CD4-positive, CD25-positive, alpha-beta regulatory T cell (primary cell): ENCODE results near the gene RETREG1. TPM values are rescaled to one million over a fixed set of nuclear protein-coding genes. Genes with fewer than 3 reads are reported as not detected.
A peak's percentile ranks its signal among the peaks of the same experiment; 100 is the strongest.
"Not testable (repeated sequence)": the region's sequence is repeated elsewhere in the genome, so short reads cannot be mapped to it uniquely, and the experiment has no call there.

Experiments used
- ATAC-seq, 2 donors: fragments of 150-1000 bp; cut with Tn5 transposase; one replicate each; pipeline ENCODE4 v1.10.0; 2021; ENCODE audit warnings: low read depth in 2 of 2, moderate number of reproducible peaks in 2 of 2, moderate library complexity in 1 of 2
- DNase-seq, 3 donors: peaks; one replicate each; pipeline versions ENCODE4 v3.0.0 to v3.0.0-alpha.2; 2012 to 2022; ENCODE audit warnings: mixed read lengths in 1 of 3
- H3K27ac ChIP-seq: one replicate; pipeline ENCODE4 v1.7.0; 2013; ENCODE audit warnings: mild to moderate bottlenecking, low read length; ENCODE audit not compliant: insufficient read depth, poor library complexity, severe bottlenecking
- H3K27me3 ChIP-seq: one replicate; pipeline ENCODE4 v1.7.0; 2013; ENCODE audit warnings: low read length; ENCODE audit not compliant: control insufficient read depth, insufficient read depth
- H3K36me3 ChIP-seq: one replicate; pipeline ENCODE4 v1.7.0; 2013; ENCODE audit warnings: mild to moderate bottlenecking, low read length, moderate library complexity; ENCODE audit not compliant: control insufficient read depth, insufficient read depth
- H3K4me1 ChIP-seq: 2 replicates; pipeline ENCODE4 v1.7.0; 2013; ENCODE audit warnings: mild to moderate bottlenecking, low read length; ENCODE audit not compliant: insufficient read depth, control insufficient read depth, poor library complexity, severe bottlenecking
- H3K4me3 ChIP-seq: one replicate; pipeline ENCODE4 v1.7.0; 2013; ENCODE audit warnings: low read depth, mild to moderate bottlenecking, low read length, moderate library complexity
- H3K9me3 ChIP-seq, 2 experiments: 1 replicate in 1 of 2; 2 replicates in 1 of 2; pipeline ENCODE4 v1.7.0; 2013; ENCODE audit warnings: low read length in 2 of 2, mild to moderate bottlenecking in 1 of 2, moderate library complexity in 1 of 2; ENCODE audit not compliant: control insufficient read depth in 2 of 2
- H3K27ac Mint-ChIP-seq, 3 donors: one replicate each; pipeline ENCODE4 v1.8.0; 2020 to 2022; ENCODE audit warnings: mild to moderate bottlenecking in 3 of 3, mixed read lengths in 3 of 3, moderate library complexity in 2 of 3
- H3K27me3 Mint-ChIP-seq: one replicate; pipeline ENCODE4 v1.8.0; 2022; ENCODE audit warnings: mild to moderate bottlenecking, mixed read lengths
- H3K36me3 Mint-ChIP-seq: one replicate; pipeline ENCODE4 v1.8.0; 2020; ENCODE audit warnings: mixed read lengths
- H3K4me1 Mint-ChIP-seq, 4 donors: one replicate each; pipeline ENCODE4 v1.8.0; 2020 to 2022; ENCODE audit warnings: mixed read lengths in 4 of 4, mild to moderate bottlenecking in 1 of 4
- H3K4me3 Mint-ChIP-seq, 4 donors: one replicate each; pipeline ENCODE4 v1.8.0; 2020 to 2022; ENCODE audit warnings: mild to moderate bottlenecking in 4 of 4, mixed read lengths in 4 of 4, moderate library complexity in 3 of 4
- H3K9me3 Mint-ChIP-seq, 7 donors: one replicate each; pipeline ENCODE4 v1.8.0; 2020 to 2022; ENCODE audit warnings: mixed read lengths in 7 of 7, mild to moderate bottlenecking in 3 of 7, moderate library complexity in 2 of 7
- polyA plus RNA-seq, 4 donors: library from polyadenylated mRNA; unstranded; fragments of 300-500 nt; fragmentation: Illumina TruSeq; gene quantifications; one replicate each; pipeline ENCODE4 v1.2.3, GENCODE V29; 2021
- total RNA-seq: library from RNA; stranded (reverse); gene quantifications from one replicate; pipeline ENCODE4 v1.2.3, GENCODE V29; 2022

RETREG1 gene
- total and polyA plus RNA-seq, 5 donors from 2014 or later = 31.0 to 123 (median 64.3) TPM

DNA sequence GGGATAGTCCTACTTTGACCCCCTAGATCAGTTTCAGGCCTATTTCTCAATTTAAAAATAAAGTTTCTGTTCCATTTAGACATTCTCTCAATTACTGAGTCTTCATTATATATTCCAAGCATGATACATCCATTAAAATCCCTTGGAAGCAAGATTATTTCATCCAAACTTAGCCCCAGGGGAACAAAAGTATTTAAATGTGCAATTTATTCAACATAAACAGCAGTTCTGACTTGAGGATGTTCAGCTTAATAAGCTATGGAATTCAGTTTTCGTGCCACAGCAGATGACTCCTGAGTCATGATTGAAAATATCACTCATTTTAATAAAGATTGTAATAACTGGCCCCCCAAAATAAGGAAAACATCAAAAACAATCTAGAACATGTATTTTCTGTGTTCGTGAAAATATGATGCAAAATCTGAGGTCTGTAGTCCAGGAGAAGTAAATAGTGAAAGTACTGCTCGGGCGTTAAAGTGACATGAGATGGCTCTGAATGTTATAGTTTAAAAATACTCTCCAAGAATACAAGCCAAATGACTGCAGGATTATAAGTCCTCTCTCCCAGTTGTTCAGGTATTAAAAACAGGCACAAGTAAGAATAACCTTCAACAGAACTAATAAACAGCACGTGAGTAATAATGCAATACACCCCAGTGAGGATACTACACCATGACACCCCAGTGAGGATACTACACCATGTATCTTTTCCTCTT is 67.1 kb downstream of the RETREG1 start:
- no peaks in the 10 kb centered on the region for H3K36me3 ChIP-seq
- Mint-ChIP-seq H3K4me3 (no peak overlapping the region), H3K36me3 (peaks cover 20% of the 10 kb centered on the region), H3K27me3 (no peaks in the 10 kb centered on the region), H3K4me1 (peaks cover 27 to 63% (median 43%) of the 10 kb centered on the region in 4 donors), H3K27ac (peak overlapping the region in 1 of 3 donors; percentile 6), H3K9me3 (no peaks in the 10 kb centered on the region)
- no peak overlapping the region for H3K4me3 ChIP-seq
- H3K9me3 ChIP-seq = no peaks in the 10 kb centered on the region
- no peak overlapping the region for H3K27ac ChIP-seq
- no peak for ATAC-seq
- DNase-seq = no peak
- no peaks in the 10 kb centered on the region for H3K27me3 ChIP-seq
- H3K4me1 ChIP-seq = no peaks in the 10 kb centered on the region

GRCh38 chr5:16548812-16549211 is 68.0 kb downstream of the RETREG1 start:
- H3K4me3 Mint-ChIP-seq = no peak overlapping the region
- H3K36me3 ChIP-seq = no peaks in the 10 kb centered on the region
- ATAC-seq = no peak
- no peak overlapping the region for H3K27ac ChIP-seq
- no peaks in the 10 kb centered on the region for H3K9me3 ChIP-seq
- no peak for DNase-seq
- no peaks in the 10 kb centered on the region for H3K4me1 ChIP-seq
- no peaks in the 10 kb centered on the region for H3K27me3 Mint-ChIP-seq
- H3K27me3 ChIP-seq = no peaks in the 10 kb centered on the region
- H3K9me3 Mint-ChIP-seq = no peaks in the 10 kb centered on the region
- no peak overlapping the region for H3K4me3 ChIP-seq
- peaks cover 26 to 68% (median 44%) of the 10 kb centered on the region in 4 donors for H3K4me1 Mint-ChIP-seq
- H3K27ac Mint-ChIP-seq = peak overlapping the region in 1 of 3 donors; percentile 65
- H3K36me3 Mint-ChIP-seq = peaks cover 23% of the 10 kb centered on the region

GRCh38 chr5:16548115-16548514 is 68.7 kb downstream of the RETREG1 start:
- Histone ChIP-seq H3K9me3 (no peaks in the 10 kb centered on the region), H3K27ac (no peak overlapping the region), H3K4me3 (no peak overlapping the region), H3K36me3 (no peaks in the 10 kb centered on the region), H3K27me3 (no peaks in the 10 kb centered on the region), H3K4me1 (no peaks in the 10 kb centered on the region)
- Mint-ChIP-seq H3K36me3 (peaks cover 23% of the 10 kb centered on the region), H3K4me1 (peaks cover 27 to 75% (median 46%) of the 10 kb centered on the region in 4 donors), H3K27me3 (no peaks in the 10 kb centered on the region), H3K27ac (peak overlapping the region in 1 of 3 donors; percentile 65), H3K4me3 (no peak overlapping the region), H3K9me3 (no peaks in the 10 kb centered on the region)
- DNase-seq (no peak), ATAC-seq (no peak)

DNA sequence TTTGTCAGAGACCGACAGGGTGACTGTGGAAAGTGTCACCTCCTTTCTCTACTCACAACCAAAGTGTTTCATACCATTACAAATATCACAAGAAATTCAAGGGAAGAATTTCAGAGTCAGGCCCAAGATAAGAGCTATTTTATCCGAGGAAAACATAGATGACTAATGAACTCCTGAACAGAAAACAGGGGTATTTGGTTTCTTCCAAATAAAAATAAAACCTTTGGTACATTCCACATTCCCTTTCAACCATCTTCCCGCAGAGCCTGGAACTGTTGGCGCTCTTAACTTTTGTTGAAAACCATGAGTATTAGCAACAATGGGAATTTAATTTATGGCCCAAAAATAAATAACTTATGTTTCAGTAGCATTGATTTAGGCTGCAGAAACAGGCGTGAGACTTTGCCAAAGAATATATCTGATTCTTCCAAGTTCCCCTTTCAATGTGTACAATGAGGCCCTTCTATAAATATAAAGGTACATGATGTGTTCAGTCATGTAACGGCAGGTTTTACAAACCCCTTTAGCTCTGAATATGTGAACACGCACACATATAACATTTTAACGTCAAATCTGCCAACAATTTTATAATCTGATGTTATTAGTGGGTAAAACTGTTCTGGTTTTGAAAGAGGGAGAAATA is 69.5 kb downstream of the RETREG1 start:
- no peak for DNase-seq
- H3K9me3 Mint-ChIP-seq = no peaks in the 10 kb centered on the region

DNA sequence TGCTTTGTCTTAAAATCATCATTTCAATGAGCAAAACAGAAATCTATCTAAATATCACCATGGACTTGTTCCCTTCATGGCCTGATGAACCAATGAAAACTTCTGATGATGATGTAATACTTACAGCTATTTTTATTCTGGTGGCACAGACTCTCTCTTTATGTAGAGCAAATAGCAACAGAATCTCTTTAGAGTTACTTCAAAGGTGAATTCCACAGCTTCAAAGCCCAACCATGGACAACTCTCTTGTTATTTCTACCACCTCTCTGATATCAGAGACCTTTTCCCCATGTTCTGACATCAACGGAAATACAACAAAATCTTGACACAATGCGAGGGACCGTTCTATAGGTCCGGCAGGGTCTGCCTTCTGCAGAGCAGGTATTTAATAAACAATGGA is 70.1 kb downstream of the RETREG1 start:
- H3K4me1 ChIP-seq = no peaks in the 10 kb centered on the region
- H3K27ac ChIP-seq = no peak overlapping the region
- no peaks in the 10 kb centered on the region for H3K9me3 ChIP-seq
- no peaks in the 10 kb centered on the region for H3K9me3 Mint-ChIP-seq
- ATAC-seq (no peak), DNase-seq (no peak)
- peaks cover 31 to 76% (median 45%) of the 10 kb centered on the region in 4 donors for H3K4me1 Mint-ChIP-seq
- no peak overlapping the region for H3K4me3 Mint-ChIP-seq
- peaks cover 20% of the 10 kb centered on the region for H3K36me3 Mint-ChIP-seq
- H3K27ac Mint-ChIP-seq = peak overlapping the region in 2 of 3 donors; percentile 59 to 71
- no peaks in the 10 kb centered on the region for H3K36me3 ChIP-seq
- no peaks in the 10 kb centered on the region for H3K27me3 Mint-ChIP-seq
- no peak overlapping the region for H3K4me3 ChIP-seq
- H3K27me3 ChIP-seq = no peaks in the 10 kb centered on the region

More for the DNA sequence above, 69.5 kb downstream of the RETREG1 start:
- H3K27ac ChIP-seq = no peak overlapping the region
- peak overlapping the region in 2 of 3 donors; percentile 59 to 71 for H3K27ac Mint-ChIP-seq
- no peak overlapping the region for H3K4me3 Mint-ChIP-seq
- H3K27me3 ChIP-seq = no peaks in the 10 kb centered on the region
- H3K36me3 ChIP-seq = no peaks in the 10 kb centered on the region
- no peak overlapping the region for H3K4me3 ChIP-seq
- peaks cover 26 to 75% (median 42%) of the 10 kb centered on the region in 4 donors for H3K4me1 Mint-ChIP-seq
- ATAC-seq = no peak
- H3K27me3 Mint-ChIP-seq = no peaks in the 10 kb centered on the region
- H3K4me1 ChIP-seq = no peaks in the 10 kb centered on the region
- no peaks in the 10 kb centered on the region for H3K9me3 ChIP-seq
- peaks cover 23% of the 10 kb centered on the region for H3K36me3 Mint-ChIP-seq

DNA sequence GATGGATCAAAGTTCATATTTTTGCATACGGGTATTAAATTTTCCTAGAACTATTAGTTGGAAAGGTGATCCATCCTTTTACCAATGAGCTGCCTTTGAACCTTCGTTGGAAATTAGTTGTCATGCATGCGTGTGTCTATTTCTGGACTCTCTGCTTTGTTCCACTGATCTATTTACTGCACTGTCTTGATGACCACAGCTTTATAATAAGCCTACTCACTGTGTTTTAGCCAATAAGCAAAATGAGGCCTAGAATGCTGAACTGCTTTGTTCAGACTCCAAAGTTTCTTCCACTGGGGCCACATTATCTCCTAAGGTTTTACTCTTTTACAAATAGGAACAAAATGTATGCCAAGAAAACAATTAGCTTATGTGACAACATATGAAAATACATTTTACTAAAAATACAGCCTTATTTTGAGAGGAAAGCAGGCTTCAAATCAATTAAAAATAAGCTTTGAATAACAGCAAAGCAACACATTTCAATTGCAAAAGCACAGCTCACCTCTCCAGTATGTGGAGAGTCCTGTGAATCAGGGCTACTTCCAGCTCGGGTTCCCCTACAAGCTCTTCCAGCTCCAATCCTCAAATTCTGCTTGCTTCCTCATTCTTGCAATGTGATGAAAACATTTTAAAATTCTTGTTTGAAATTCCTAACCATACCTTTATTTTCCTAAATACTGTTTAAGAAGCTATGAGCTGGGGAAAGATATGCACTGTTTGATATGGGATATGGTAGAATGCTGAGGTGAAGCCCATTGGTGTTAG is 72.0 kb downstream of the RETREG1 start:
- DNase-seq (no peak), ATAC-seq (no peak)
- H3K27me3 ChIP-seq = no peaks in the 10 kb centered on the region
- peak overlapping the region in 2 of 3 donors; percentile 17 to 60 for H3K27ac Mint-ChIP-seq
- H3K27me3 Mint-ChIP-seq = no peaks in the 10 kb centered on the region
- no peaks in the 10 kb centered on the region for H3K4me1 ChIP-seq
- no peak overlapping the region for H3K4me3 ChIP-seq
- H3K9me3 Mint-ChIP-seq = no peaks in the 10 kb centered on the region
- H3K4me1 Mint-ChIP-seq = peaks cover 35 to 77% (median 43%) of the 10 kb centered on the region in 4 donors
- no peak overlapping the region for H3K27ac ChIP-seq
- no peaks in the 10 kb centered on the region for H3K36me3 ChIP-seq
- H3K4me3 Mint-ChIP-seq = no peak overlapping the region
- no peaks in the 10 kb centered on the region for H3K9me3 ChIP-seq
- peaks cover 20% of the 10 kb centered on the region for H3K36me3 Mint-ChIP-seq

DNA sequence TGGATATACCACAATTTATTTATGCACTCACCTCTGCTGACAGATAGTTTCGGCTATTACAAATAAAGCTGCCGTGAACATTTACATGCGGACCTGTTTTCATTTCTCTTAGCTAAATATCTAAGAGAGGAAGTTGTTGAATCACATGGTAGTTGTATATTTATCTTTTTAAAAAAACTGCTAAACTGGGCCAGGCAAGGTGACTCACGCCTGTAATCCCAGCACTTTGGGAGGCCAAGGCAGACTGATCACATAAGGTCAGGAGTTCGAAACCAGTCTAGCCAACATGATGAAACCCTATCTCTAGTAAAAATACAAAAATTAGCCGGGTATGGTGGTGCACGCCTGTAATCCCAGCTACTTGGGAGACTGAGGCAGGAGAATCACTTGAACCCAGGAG is 73.6 kb downstream of the RETREG1 start:
- H3K9me3 Mint-ChIP-seq, H3K4me3 Mint-ChIP-seq, DNase-seq, H3K4me3 ChIP-seq, H3K36me3 ChIP-seq, H3K27me3 Mint-ChIP-seq, ATAC-seq, H3K9me3 ChIP-seq, H3K27me3 ChIP-seq, H3K27ac ChIP-seq, H3K4me1 ChIP-seq: not testable (repeated sequence)
- Mint-ChIP-seq H3K4me1 (peaks cover 32 to 78% (median 43%) of the 10 kb centered on the region in 4 donors), H3K27ac (peak overlapping the region in 1 of 3 donors; percentile 48), H3K36me3 (peaks cover 27% of the 10 kb centered on the region)
